ENCODE results near the gene MRPL55. TPM values are rescaled to one million over a fixed set of nuclear protein-coding genes. Genes with fewer than 3 reads are reported as not detected.
A peak's percentile ranks its signal among the peaks of the same experiment; 100 is the strongest.

MRPL55 gene
- total and polyA plus RNA-seq, 2 of the 13 experiments (the other 11 are each of a cell fraction or from before 2014, with no cell fraction given) = 58.6 to 92.9 TPM

DNA sequence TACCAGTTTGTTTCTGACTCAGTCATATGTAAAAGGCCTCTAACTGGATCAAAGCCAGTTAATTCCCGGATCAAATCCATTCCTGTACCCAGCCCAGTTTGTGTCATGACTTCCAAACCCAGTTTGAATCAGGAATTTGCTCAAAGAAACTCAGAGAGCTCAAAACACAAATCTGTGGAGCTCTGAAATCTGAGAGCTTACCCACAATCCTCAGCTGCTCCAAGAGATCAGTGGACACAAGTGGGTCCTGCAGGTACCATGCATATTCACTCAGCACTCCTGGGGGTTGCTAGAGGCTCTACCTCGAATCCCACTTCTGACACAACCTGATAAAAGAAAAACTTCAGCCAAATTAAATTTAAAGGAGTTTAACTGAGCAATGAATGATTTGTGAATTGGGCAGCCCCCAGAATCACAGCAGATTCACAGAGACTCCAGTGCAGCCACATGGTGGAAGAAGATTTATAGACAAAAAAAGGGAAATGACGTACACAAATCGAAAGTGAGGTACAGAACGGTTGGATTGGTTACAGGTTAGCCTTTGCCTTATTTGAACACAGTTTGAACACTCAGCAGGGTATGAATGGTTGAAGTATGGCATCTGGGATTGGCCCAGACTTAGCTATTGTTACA is 11.9 kb upstream of the MRPL55 start:
- no peak for FAIRE-seq

More for the DNA sequence above, 11.9 kb upstream of the MRPL55 start:
- Histone ChIP-seq H3K4me1 (ENCODE audit: insufficient read depth, low read length) (peaks cover 14% of the 10 kb centered on the region), H4K20me1 (ENCODE audit: insufficient read depth, low read length) (no peaks in the 10 kb centered on the region), H3K27ac (ENCODE audit: extremely low read length, insufficient read depth, low read length) (no peak overlapping the region), H3K4me2 (ENCODE audit: low read depth, low read length) (peak overlapping the region; percentile 18; the same call in 1 of the 2 replicates), H2AFZ (ENCODE audit: low read length) (no peak overlapping the region), H3K27me3 (ENCODE audit: control insufficient read depth in 1 of 2, insufficient read depth in 2 of 2, low read length in 2 of 2) (no peaks in the 10 kb centered on the region), H3K4me3 (replicated peaks in 1 of 3; ENCODE audit: insufficient read depth in 1 of 3, low read depth in 2 of 3, low read length in 3 of 3) (no peak overlapping the region), H3K79me2 (ENCODE audit: insufficient read depth, low read length) (no peaks in the 10 kb centered on the region), H3K36me3 (replicated peaks in 1 of 2; ENCODE audit: control insufficient read depth in 1 of 2, insufficient read depth in 2 of 2, low read length in 2 of 2) (no peaks in the 10 kb centered on the region), H3K9me3 (ENCODE audit: low read length) (peaks cover 21% of the 10 kb centered on the region), H3K9ac (ENCODE audit: insufficient read depth, low read depth, low read length) (no peak overlapping the region)
- ChIA-PET POLR2A (interaction anchor here (3.1 to 3.7 kb wide), 2 partner anchors 11 to 44 kb away, joined by 11 to 12 read pairs; partner anchors contain the start of gene IBA57), CTCF (ENCODE audit: low intra/inter-chr PET ratio, low total read pairs) (no interaction called here)
- no peak for ATAC-seq
- TF ChIP-seq, protein P1, sequence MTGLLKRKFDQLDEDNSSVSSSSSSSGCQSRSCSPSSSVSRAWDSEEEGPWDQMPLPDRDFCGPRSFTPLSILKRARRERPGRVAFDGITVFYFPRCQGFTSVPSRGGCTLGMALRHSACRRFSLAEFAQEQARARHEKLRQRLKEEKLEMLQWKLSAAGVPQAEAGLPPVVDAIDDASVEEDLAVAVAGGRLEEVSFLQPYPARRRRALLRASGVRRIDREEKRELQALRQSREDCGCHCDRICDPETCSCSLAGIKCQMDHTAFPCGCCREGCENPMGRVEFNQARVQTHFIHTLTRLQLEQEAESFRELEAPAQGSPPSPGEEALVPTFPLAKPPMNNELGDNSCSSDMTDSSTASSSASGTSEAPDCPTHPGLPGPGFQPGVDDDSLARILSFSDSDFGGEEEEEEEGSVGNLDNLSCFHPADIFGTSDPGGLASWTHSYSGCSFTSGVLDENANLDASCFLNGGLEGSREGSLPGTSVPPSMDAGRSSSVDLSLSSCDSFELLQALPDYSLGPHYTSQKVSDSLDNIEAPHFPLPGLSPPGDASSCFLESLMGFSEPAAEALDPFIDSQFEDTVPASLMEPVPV (CRISPR knock-in tag; IDR thresholded peaks at IDR 0.05) = no peak
- TF ChIP-seq HNRNPK (IDR thresholded peaks at IDR 0.05; ENCODE audit: low read depth, low read length, poor library complexity, severe bottlenecking) = no peak
- TF ChIP-seq AGO2 (optimal IDR thresholded peaks at IDR 0.05; ENCODE audit: low read depth, low read length) = no peak
- TF ChIP-seq ZNF709 (CRISPR knock-in tag; IDR thresholded peaks at IDR 0.05) = no peak
- TF ChIP-seq CSRNP2 (CRISPR knock-in tag; conservative IDR thresholded peaks at IDR 0.05; ENCODE audit: low read depth) = no peak
- TF ChIP-seq ZNF430 (CRISPR knock-in tag; IDR thresholded peaks at IDR 0.05) = no peak
- TF ChIP-seq PCBP2 (optimal IDR thresholded peaks at IDR 0.05; ENCODE audit: low read depth, low read length, poor library complexity, severe bottlenecking) = no peak
- no peak for TF ChIP-seq TARDBP (CRISPR knock-in tag; IDR thresholded peaks at IDR 0.05)
- TF ChIP-seq TBL1XR1 (IDR thresholded peaks at IDR 0.05; ENCODE audit: borderline replicate concordance, low read length, partially characterized antibody) = no peak
- TF ChIP-seq, protein P2, sequence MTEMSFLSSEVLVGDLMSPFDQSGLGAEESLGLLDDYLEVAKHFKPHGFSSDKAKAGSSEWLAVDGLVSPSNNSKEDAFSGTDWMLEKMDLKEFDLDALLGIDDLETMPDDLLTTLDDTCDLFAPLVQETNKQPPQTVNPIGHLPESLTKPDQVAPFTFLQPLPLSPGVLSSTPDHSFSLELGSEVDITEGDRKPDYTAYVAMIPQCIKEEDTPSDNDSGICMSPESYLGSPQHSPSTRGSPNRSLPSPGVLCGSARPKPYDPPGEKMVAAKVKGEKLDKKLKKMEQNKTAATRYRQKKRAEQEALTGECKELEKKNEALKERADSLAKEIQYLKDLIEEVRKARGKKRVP (CRISPR knock-in tag; IDR thresholded peaks at IDR 0.05) = no peak
- TF ChIP-seq PLRG1 (conservative IDR thresholded peaks at IDR 0.05) = no peak
- TF ChIP-seq, protein P3, sequence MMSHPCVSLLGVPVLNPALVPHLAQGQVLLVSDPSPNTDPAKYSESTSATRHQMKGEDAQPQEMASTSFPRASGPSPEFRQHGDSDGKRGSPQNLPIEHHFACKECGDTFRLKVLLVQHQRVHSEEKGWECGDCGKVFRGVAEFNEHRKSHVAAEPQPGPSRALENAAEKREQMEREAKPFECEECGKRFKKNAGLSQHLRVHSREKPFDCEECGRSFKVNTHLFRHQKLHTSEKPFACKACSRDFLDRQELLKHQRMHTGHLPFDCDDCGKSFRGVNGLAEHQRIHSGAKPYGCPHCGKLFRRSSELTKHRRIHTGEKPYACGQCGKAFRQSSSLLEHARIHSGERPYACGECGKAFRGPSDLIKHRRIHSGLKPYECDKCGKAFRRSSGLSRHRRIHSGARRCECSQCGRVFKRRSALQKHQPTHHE (CRISPR knock-in tag; IDR thresholded peaks at IDR 0.05; ENCODE audit: borderline replicate concordance) = no peak
- TF ChIP-seq ZNF121 (CRISPR knock-in tag; IDR thresholded peaks at IDR 0.05) = no peak
- TF ChIP-seq ZNF790 (CRISPR knock-in tag; IDR thresholded peaks at IDR 0.05; ENCODE audit: borderline replicate concordance) = no peak
- no peak for TF ChIP-seq SNAI1 (CRISPR knock-in tag; IDR thresholded peaks at IDR 0.05; ENCODE audit: borderline replicate concordance)
- TF ChIP-seq ZNF296 (CRISPR knock-in tag; conservative IDR thresholded peaks at IDR 0.05) = no peak
- TF ChIP-seq MED13 (CRISPR knock-in tag; IDR thresholded peaks at IDR 0.05) = no peak
- no peak for TF ChIP-seq KMT2A (CRISPR knock-in tag; IDR thresholded peaks at IDR 0.05)
- no peak for TF ChIP-seq MBD4 (IDR thresholded peaks at IDR 0.05; ENCODE audit: borderline replicate concordance, low read length)
- intact Hi-C loops (cut with micrococcal nuclease; ENCODE audit: unreplicated experiment) (no loop called here), in situ Hi-C loops (cut with HindIII; ENCODE audit: extremely low pct_ligation_motif_present, low pct_unique_long_range_greater_than_20kb) (no loop called here)
- WGBS (ENCODE audit: low lambda C conversion rate) = 12% methylated on average over 5 of the region's 5 CpGs
- TSS peak; percentile 79 for BruUV-seq (replicated peaks)
- no peak for DNase-seq (ENCODE audit: low spot score)

All from HepG2 (cell line).